Subcutaneous abdominal adipose tissue (tissue), 5 donors: Measurements from ENCODE around the gene SCUBE1.

Source experiments
- H3K27ac ChIP-seq: one replicate; pipeline ENCODE4 v1.7.0; 2013; ENCODE audit warnings: low read depth, mild to moderate bottlenecking, inconsistent platforms, low read length, moderate library complexity
- H3K27me3 ChIP-seq, 5 donors: one replicate each; pipeline ENCODE4 v1.7.0; 2013; ENCODE audit warnings: low read length in 5 of 5, inconsistent platforms in 1 of 5; ENCODE audit not compliant: control insufficient read depth in 5 of 5, insufficient read depth in 4 of 5
- H3K36me3 ChIP-seq, 5 donors: one replicate each; pipeline ENCODE4 v1.7.0; 2013; ENCODE audit warnings: low read length in 5 of 5; ENCODE audit not compliant: control insufficient read depth in 5 of 5, insufficient read depth in 5 of 5
- H3K4me1 ChIP-seq, 5 donors: one replicate each; pipeline ENCODE4 v1.7.0; 2013; ENCODE audit warnings: low read length in 5 of 5, mild to moderate bottlenecking in 3 of 5, moderate library complexity in 1 of 5; ENCODE audit not compliant: control insufficient read depth in 5 of 5, insufficient read depth in 5 of 5
- H3K4me3 ChIP-seq, 5 donors: one replicate each; pipeline ENCODE4 v1.7.0; 2013; ENCODE audit warnings: low read length in 5 of 5, low read depth in 1 of 5
- H3K9ac ChIP-seq, 5 donors: one replicate each; pipeline ENCODE4 v1.7.0; 2013; ENCODE audit warnings: low read length in 5 of 5, mild to moderate bottlenecking in 4 of 5, moderate library complexity in 3 of 5
- H3K9me3 ChIP-seq, 5 donors: one replicate each; pipeline ENCODE4 v1.7.0; 2013; ENCODE audit warnings: low read length in 5 of 5; ENCODE audit not compliant: control insufficient read depth in 5 of 5
- donor health status: healthy.
- donor health status: healthy.
- donor health status: healthy.
- donor health status: healthy.
- donor health status: healthy.

Gene SCUBE1

DNA sequence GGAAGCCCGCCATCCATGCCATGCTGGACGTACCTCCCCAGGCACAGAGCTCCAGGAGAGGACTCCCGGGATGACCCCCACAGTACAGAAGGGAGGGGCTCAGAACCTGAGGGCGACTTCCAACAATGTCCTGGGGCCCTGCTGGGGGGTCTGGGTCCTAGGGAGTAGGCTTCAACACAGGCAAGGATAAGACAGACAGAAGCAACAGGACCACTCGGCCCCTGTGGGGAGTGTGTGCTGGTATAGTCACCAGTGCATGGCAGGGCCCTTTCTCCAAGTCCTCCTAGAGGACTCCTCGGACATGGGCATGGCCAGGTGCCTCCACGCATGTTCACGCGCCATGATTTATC lies 173.1 kb downstream of the SCUBE1 start:
- Histone ChIP-seq H3K9ac (no peak overlapping the region), H3K27me3 (no peaks in the 10 kb centered on the region), H3K36me3 (peaks cover 0 to 83% (median 60%) of the 10 kb centered on the region in 5 donors), H3K4me1 (peaks cover 0 to 6% (median 2%) of the 10 kb centered on the region in 5 donors), H3K27ac (no peak overlapping the region), H3K4me3 (no peak overlapping the region), H3K9me3 (no peaks in the 10 kb centered on the region)

DNA sequence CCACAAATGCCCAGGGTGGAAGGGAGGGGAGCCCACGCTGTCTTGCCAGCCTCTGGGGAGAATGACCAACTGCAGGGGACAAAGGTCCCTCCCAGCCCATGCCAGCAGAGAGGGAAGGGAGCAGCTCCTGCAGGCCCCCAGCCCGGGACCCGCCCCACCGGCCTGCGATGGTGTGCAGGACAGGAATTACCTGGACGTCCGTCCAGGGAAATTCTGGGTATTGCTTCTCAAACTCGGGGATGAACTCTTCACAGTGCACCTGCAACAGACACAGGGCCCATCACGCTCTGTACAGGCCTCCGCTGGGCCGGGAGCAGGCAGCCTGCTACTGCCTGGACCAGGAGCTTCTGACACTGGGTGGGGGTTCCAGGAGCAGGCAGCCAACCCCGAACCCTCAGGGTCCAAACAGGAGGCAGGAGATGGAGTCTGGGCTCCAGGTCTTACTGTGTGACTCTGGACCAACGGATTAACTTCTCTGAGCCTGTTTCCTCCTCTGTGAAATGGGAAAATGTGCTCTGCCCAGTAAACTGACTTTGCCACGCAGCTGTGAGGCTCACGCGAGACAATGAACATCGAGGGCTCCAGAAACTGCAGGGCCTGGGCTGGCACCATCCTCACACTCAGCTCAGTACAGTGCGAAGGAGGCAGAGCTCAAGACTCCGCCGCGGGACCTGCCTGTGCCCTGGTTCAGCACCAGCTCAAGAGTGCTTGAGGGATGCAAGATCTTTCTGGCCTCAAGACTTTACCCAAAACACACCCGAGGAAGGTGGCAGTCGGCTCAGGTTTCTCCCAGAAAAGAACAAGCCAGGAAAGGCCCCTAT lies 173.7 kb downstream of the SCUBE1 start:
- peaks cover 0 to 9% (median 3%) of the 10 kb centered on the region in 5 donors for H3K4me1 ChIP-seq
- H3K27me3 ChIP-seq: no peaks in the 10 kb centered on the region
- no peak overlapping the region for H3K27ac ChIP-seq
- no peak overlapping the region for H3K9ac ChIP-seq
- H3K9me3 ChIP-seq: no peaks in the 10 kb centered on the region
- H3K4me3 ChIP-seq: no peak overlapping the region
- H3K36me3 ChIP-seq: peaks cover 0 to 78% (median 54%) of the 10 kb centered on the region in 5 donors

DNA sequence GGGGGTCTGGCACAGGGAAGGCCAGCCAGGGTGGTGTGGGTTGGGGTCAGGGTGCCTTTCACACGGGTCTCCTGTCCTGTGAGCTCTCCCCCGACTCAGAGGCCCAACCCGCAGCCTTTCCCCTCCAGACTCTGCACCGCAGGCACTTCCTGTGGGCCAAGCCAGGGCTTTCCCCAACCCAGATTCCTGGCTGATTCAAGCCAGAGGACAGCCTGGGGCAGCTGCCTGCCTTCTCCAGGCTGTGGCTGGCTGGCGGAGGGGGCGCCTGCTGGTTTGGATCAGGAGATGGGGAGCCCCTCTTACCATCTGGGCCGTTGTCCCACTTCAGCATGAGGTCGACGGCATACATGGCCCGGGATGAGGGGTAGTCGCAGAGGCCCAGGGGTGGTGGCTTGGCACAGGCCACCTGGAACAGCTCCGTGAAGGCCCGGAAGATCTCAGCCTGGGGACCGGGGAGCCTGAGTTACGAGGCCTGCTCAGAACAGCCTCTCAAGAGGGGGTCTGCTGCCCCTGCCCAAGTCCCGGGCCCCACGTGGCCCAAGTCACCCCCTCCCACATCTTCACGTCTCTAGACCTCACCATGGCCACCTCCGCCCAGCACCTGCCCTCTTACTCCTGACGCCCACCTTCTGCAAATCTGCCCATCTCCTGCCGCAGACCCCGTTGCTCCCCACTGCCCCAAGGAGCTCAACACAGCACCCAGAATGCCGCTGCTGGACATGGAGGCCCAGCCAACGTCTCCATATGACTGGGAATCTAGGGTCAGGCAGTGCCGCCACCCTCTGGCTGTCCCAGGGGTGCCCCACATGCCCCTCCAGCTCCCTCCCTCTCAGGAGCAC lies 174.5 kb downstream of the SCUBE1 start:
- peak overlapping the region in 1 of 5 donors; percentile 13 for H3K9ac ChIP-seq
- no peaks in the 10 kb centered on the region for H3K27me3 ChIP-seq
- no peak overlapping the region for H3K27ac ChIP-seq
- no peaks in the 10 kb centered on the region for H3K9me3 ChIP-seq
- H3K36me3 ChIP-seq: peaks cover 0 to 69% (median 46%) of the 10 kb centered on the region in 5 donors
- peaks cover 2 to 17% (median 12%) of the 10 kb centered on the region in 5 donors for H3K4me1 ChIP-seq
- H3K4me3 ChIP-seq: no peak overlapping the region

DNA sequence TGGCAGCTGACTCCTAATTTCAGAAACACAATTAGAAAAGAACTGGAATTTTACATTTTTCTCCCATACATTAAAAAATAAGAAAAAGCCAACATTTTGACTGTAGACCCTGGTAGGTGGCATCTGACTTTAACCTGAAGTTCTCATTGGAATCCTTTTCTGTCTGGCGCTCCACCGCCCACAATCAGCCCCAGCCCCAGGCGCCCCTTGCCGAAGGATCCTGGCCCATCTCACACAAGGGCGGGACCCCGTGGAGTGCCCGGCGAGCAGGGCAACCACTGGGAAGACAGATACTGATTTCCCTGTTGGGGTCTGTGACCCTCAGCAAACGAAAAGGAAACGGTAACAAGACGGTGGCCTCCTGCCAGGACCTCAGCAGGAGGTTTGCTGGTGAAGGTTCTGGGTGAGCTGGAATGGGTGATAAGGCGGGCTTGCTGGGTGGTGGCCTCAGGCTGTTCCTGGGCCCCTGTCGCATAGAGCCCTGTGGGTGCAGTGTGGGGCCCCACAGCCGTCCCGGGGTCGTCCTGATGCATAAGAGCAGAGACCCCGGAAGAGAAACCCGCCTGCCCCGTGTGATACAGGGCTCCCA lies 176.1 kb downstream of the SCUBE1 start:
- no peak overlapping the region for H3K27ac ChIP-seq
- H3K4me3 ChIP-seq: no peak overlapping the region

DNA sequence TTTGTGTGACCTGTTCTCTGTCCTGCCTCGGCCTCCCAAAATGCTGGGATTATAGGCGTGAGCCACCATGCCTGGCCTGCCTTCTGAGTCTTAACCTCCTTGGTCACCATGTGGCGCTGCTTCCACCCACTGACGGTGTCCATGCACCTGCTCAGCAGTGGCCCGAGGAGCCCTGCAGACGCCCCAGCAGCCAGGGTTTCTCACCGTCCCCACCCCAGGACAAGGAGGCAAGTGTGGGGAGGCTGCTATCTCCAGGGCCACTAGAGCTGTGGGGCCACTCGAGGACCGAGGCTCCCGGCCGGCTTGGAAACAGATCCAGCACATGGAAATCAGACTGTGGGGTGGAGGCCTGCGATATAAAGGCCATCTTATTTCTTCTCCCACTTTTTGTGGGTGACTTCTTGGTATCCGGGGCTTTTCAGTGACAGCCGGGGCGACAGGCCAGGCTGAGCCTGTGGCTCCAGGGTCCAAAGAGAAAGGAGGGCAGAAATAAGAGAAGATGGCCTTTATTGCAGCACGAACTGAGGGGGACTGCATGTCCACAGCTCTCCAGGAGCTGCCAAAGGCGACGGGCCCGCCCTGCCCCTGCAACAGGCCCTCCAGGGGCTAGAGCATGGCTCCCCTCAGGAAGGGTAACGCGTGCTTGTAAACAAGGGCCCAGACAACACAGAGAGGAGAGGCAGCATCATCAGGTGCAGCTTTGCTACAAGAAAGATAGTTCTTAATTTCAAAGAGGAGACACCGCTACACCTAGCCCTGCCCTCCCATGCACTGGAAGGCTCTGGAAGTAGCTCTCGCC lies 176.8 kb downstream of the SCUBE1 start:
- Histone ChIP-seq H3K4me3 (no peak overlapping the region), H3K9me3 (no peaks in the 10 kb centered on the region), H3K9ac (no peak overlapping the region), H3K36me3 (peaks cover 0 to 63% (median 36%) of the 10 kb centered on the region in 5 donors), H3K27ac (no peak overlapping the region), H3K27me3 (no peaks in the 10 kb centered on the region), H3K4me1 (peaks cover 2 to 29% (median 26%) of the 10 kb centered on the region in 5 donors)

More for the DNA sequence above, 176.1 kb downstream of the SCUBE1 start:
- Histone ChIP-seq H3K4me1 (peaks cover 2 to 30% (median 26%) of the 10 kb centered on the region in 5 donors), H3K9me3 (no peaks in the 10 kb centered on the region), H3K27me3 (no peaks in the 10 kb centered on the region), H3K9ac (no peak overlapping the region), H3K36me3 (peaks cover 0 to 66% (median 44%) of the 10 kb centered on the region in 5 donors)

DNA sequence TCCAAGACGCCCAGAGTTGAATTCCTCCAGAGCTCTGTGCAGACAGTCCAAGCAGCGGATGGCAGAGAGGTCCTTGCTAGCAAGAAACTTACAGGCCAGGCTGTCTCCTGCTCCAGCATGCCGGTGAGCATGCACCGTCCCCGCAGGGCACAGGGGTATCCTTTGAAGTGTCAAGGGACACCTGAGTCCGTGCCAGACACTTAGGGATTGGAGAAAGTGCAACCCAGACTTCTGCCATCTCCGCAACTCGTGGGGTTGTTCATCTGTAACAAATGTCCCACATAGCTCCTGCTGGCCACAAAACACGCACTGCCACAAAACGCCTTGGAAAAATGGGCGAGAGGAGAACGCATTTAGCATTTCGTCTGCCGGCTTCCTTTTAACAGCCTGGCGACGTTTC lies 178.5 kb downstream of the SCUBE1 start:
- Histone ChIP-seq H3K36me3 (peaks cover 0 to 62% (median 28%) of the 10 kb centered on the region in 5 donors), H3K27ac (no peak overlapping the region), H3K9ac (no peak overlapping the region), H3K9me3 (no peaks in the 10 kb centered on the region), H3K4me3 (no peak overlapping the region), H3K4me1 (peaks cover 0 to 32% (median 27%) of the 10 kb centered on the region in 5 donors), H3K27me3 (no peaks in the 10 kb centered on the region)

DNA sequence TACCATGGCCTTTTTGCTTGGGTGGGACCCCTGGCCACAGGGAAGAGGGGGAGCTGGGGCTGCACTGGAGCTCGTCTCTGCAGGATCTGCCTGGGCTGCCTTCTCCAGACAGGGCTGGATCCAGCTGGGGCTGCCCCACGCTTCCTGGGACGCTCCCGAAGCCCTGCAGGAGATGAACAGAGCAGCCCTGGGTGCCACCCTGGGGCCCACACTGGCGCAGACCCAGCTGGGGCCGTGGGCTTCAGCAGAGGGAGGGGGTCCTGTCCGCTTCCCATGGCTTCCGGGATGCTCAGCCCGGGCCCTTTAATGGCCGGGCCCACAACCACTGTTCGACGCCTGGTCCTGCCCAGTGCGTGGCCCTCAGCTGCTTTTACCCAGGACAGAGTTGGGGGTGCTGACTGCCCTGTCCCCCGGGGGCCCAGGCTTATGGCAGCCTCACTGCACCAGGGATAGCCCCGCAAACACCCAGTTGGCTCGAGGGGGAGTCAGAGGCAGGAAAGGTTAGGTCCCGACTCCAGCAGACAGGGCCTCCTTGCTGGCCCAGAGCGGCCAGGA lies 179.9 kb downstream of the SCUBE1 start:
- Histone ChIP-seq H3K4me1 (peaks cover 0 to 45% (median 41%) of the 10 kb centered on the region in 5 donors), H3K36me3 (peaks cover 0 to 57% (median 26%) of the 10 kb centered on the region in 5 donors), H3K27ac (no peak overlapping the region), H3K27me3 (no peaks in the 10 kb centered on the region), H3K9me3 (no peaks in the 10 kb centered on the region), H3K9ac (peak overlapping the region in 1 of 5 donors; percentile 38), H3K4me3 (no peak overlapping the region)

DNA sequence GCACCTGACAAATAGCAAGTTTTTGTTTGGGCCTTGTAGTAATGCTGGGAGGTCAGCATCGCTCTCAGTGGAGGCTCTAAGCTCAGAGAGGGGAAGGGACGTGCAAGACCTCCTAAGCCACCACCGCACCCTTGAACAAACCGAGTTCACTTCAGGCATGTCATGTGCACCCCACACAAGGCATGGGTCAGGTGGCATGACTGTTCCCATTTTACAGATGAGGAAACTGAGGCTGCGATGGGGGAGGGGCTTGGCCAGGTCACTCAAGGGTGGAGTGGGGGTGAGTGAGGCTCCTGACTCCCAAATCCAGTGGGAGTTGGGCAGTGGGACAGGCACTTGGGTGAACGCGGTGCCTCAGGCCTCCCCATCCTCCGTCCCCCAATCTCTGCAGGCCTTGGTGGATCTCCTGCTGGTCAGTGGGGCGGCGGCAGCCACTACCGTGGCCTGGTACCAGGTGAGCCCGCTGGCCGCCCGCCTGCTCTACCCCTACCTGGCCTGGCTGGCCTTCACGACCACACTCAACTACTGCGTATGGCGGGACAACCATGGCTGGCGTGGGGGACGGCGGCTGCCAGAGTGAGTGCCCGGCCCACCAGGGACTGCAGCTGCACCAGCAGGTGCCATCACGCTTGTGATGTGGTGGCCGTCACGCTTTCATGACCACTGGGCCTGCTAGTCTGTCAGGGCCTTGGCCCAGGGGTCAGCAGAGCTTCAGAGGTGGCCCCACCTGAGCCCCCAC lies 180.6 kb downstream of the SCUBE1 start:
- Histone ChIP-seq H3K9me3 (no peaks in the 10 kb centered on the region), H3K4me3 (no peak overlapping the region), H3K4me1 (peaks cover 2 to 53% (median 48%) of the 10 kb centered on the region in 5 donors), H3K27me3 (no peaks in the 10 kb centered on the region), H3K27ac (no peak overlapping the region), H3K36me3 (peaks cover 0 to 49% (median 20%) of the 10 kb centered on the region in 5 donors), H3K9ac (no peak overlapping the region)
